Measurements from ENCODE around the gene STT3A. TPM values are rescaled to one million over a fixed set of nuclear protein-coding genes. Genes with fewer than 3 reads are reported as not detected.

Gene STT3A
- total and polyA plus RNA-seq, 4 donors: 47.5 to 176 (median 130) TPM

DNA sequence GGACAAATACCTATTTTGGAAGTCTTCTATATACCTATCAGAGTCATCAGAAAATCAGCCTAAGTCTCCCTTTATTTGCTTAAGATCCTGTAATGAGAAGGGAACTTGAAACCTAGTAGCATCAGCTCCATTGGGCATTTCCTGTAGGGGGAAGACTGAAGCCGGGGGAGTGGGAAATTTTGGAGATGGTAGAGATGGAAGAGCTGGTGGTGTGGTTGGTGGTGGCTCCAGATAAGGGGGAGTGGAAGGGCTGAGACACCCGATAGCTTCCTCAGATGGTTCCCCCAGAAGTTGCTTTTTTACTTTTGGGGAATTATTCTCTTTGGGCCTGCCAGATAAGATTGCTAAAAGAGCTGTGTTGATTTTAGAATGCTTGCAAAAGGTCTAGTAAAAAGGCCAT is 39.7 kb upstream of the STT3A start:
- Histone ChIP-seq H3K36me3 (ENCODE audit: control insufficient read depth in 4 of 4, insufficient read depth in 3 of 4, low read depth in 1 of 4, low read length in 3 of 4) (no peaks in the 10 kb centered on the region), H3K27me3 (ENCODE audit: control insufficient read depth in 4 of 4, insufficient read depth in 4 of 4, low read length in 3 of 4) (no peaks in the 10 kb centered on the region), H3K9me3 (ENCODE audit: control insufficient read depth in 4 of 4, low read length in 3 of 4) (peaks cover 17 to 29% (median 22%) of the 10 kb centered on the region in 4 donors), H3K9ac (ENCODE audit: low read depth in 1 of 2, low read length in 2 of 2) (no peak overlapping the region), H3K4me1 (ENCODE audit: control insufficient read depth in 4 of 4, insufficient read depth in 4 of 4, low read length in 3 of 4) (no peaks in the 10 kb centered on the region), H3K4me3 (ENCODE audit: low read depth in 1 of 3, low read length in 3 of 3) (no peak overlapping the region), H3K27ac (ENCODE audit: low read depth in 1 of 2, low read length in 2 of 2) (no peak overlapping the region)
- no peak for DNase-seq (ENCODE audit: low spot score)
- TF ChIP-seq, protein P1, sequence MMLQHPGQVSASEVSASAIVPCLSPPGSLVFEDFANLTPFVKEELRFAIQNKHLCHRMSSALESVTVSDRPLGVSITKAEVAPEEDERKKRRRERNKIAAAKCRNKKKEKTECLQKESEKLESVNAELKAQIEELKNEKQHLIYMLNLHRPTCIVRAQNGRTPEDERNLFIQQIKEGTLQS (IDR thresholded peaks at IDR 0.05): no peak
- TF ChIP-seq, protein P2, sequence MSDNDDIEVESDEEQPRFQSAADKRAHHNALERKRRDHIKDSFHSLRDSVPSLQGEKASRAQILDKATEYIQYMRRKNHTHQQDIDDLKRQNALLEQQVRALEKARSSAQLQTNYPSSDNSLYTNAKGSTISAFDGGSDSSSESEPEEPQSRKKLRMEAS (IDR thresholded peaks at IDR 0.05): no peak
- TF ChIP-seq YY1 (IDR thresholded peaks at IDR 0.05) (no peak), NR2F2 (IDR thresholded peaks at IDR 0.05) (no peak), RAD21 (IDR thresholded peaks at IDR 0.05) (no peak), JUND (IDR thresholded peaks at IDR 0.05) (no peak), RXRA (IDR thresholded peaks at IDR 0.05) (no peak), GABPA (IDR thresholded peaks at IDR 0.05 in 1 of 2, conservative IDR thresholded peaks at IDR 0.05 in 1 of 2) (no peak), EGR1 (IDR thresholded peaks at IDR 0.05; ENCODE audit: low read depth in 2 of 2) (no peak), TAF1 (conservative IDR thresholded peaks at IDR 0.05) (no peak), SP1 (IDR thresholded peaks at IDR 0.05) (no peak), FOXA2 (IDR thresholded peaks at IDR 0.05) (no peak)
- TF ChIP-seq, protein P3, sequence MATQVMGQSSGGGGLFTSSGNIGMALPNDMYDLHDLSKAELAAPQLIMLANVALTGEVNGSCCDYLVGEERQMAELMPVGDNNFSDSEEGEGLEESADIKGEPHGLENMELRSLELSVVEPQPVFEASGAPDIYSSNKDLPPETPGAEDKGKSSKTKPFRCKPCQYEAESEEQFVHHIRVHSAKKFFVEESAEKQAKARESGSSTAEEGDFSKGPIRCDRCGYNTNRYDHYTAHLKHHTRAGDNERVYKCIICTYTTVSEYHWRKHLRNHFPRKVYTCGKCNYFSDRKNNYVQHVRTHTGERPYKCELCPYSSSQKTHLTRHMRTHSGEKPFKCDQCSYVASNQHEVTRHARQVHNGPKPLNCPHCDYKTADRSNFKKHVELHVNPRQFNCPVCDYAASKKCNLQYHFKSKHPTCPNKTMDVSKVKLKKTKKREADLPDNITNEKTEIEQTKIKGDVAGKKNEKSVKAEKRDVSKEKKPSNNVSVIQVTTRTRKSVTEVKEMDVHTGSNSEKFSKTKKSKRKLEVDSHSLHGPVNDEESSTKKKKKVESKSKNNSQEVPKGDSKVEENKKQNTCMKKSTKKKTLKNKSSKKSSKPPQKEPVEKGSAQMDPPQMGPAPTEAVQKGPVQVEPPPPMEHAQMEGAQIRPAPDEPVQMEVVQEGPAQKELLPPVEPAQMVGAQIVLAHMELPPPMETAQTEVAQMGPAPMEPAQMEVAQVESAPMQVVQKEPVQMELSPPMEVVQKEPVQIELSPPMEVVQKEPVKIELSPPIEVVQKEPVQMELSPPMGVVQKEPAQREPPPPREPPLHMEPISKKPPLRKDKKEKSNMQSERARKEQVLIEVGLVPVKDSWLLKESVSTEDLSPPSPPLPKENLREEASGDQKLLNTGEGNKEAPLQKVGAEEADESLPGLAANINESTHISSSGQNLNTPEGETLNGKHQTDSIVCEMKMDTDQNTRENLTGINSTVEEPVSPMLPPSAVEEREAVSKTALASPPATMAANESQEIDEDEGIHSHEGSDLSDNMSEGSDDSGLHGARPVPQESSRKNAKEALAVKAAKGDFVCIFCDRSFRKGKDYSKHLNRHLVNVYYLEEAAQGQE (IDR thresholded peaks at IDR 0.05): no peak
- TF ChIP-seq, protein P4, sequence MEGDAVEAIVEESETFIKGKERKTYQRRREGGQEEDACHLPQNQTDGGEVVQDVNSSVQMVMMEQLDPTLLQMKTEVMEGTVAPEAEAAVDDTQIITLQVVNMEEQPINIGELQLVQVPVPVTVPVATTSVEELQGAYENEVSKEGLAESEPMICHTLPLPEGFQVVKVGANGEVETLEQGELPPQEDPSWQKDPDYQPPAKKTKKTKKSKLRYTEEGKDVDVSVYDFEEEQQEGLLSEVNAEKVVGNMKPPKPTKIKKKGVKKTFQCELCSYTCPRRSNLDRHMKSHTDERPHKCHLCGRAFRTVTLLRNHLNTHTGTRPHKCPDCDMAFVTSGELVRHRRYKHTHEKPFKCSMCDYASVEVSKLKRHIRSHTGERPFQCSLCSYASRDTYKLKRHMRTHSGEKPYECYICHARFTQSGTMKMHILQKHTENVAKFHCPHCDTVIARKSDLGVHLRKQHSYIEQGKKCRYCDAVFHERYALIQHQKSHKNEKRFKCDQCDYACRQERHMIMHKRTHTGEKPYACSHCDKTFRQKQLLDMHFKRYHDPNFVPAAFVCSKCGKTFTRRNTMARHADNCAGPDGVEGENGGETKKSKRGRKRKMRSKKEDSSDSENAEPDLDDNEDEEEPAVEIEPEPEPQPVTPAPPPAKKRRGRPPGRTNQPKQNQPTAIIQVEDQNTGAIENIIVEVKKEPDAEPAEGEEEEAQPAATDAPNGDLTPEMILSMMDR (IDR thresholded peaks at IDR 0.05; ENCODE audit: low read depth, low read length, missing input control): no peak
- WGBS: 97% methylated on average over 2 of the region's 2 CpGs

DNA sequence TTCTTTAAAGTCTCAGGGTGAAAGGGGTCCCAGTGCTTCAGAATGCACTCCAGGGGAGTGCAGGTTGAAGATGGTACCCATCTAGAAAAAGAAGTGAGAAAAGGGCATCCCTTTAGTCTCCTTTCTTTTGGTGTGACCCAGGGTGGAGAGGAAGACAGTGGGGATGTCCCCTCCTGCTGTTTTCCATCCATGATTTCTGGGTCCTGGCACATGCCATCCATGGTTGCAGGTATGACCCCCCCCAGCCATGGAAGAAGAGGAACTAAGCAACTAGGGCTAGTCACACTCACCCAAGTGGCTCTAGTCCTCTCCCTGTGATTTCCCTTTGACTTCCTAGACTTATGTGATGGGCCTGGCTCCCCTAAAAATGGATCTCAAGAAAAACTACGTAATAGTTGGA is 39.3 kb upstream of the STT3A start:
- DNase-seq (ENCODE audit: low spot score): no peak
- H3K36me3 ChIP-seq (ENCODE audit: control insufficient read depth in 4 of 4, insufficient read depth in 3 of 4, low read depth in 1 of 4, low read length in 3 of 4): no peaks in the 10 kb centered on the region
- no peaks in the 10 kb centered on the region for H3K4me1 ChIP-seq (ENCODE audit: control insufficient read depth in 4 of 4, insufficient read depth in 4 of 4, low read length in 3 of 4)
- H3K9me3 ChIP-seq (ENCODE audit: control insufficient read depth in 4 of 4, low read length in 3 of 4): peaks cover 17 to 29% (median 21%) of the 10 kb centered on the region in 4 donors
- TF ChIP-seq, protein P1 (IDR thresholded peaks at IDR 0.05): no peak
- H3K27me3 ChIP-seq (ENCODE audit: control insufficient read depth in 4 of 4, insufficient read depth in 4 of 4, low read length in 3 of 4): no peaks in the 10 kb centered on the region
- H3K9ac ChIP-seq (ENCODE audit: low read depth in 1 of 2, low read length in 2 of 2): no peak overlapping the region
- no peak overlapping the region for H3K27ac ChIP-seq (ENCODE audit: low read depth in 1 of 2, low read length in 2 of 2)
- 98% methylated on average over 1 of the region's 1 CpG for WGBS
- H3K4me3 ChIP-seq (ENCODE audit: low read depth in 1 of 3, low read length in 3 of 3): peak overlapping the region in 1 of 3 donors; percentile 12

Data from liver (tissue), 9 donors.